KMS-11 (cell line): ENCODE data around the gene LRRC14B.
A peak's percentile ranks its signal among the peaks of the same experiment; 100 is the strongest.

ENCODE experiments used
- H2AFZ ChIP-seq: fragments of 200-600 bp; sonication (generic); 2 replicates; pipeline ENCODE4 v1.6.1; 2016; ENCODE audit warnings: antibody characterized with exemption, mixed run types, low read depth
- H3K27ac ChIP-seq: fragments of 200-600 bp; sonication (generic); 2 replicates; pipeline ENCODE4 v1.6.1; 2016; ENCODE audit warnings: mild to moderate bottlenecking, mixed run types
- H3K27me3 ChIP-seq: fragments of 200-600 bp; sonication (generic); 2 replicates; pipeline ENCODE4 v1.6.1; 2017; ENCODE audit warnings: mild to moderate bottlenecking, low read depth, mixed run types, moderate library complexity; ENCODE audit not compliant: insufficient read depth
- H3K36me3 ChIP-seq: fragments of 200-600 bp; sonication (generic); 2 replicates; pipeline ENCODE4 v1.6.1; 2017; ENCODE audit warnings: mild to moderate bottlenecking, mixed run types; ENCODE audit not compliant: insufficient read depth
- H3K4me1 ChIP-seq: fragments of 200-600 bp; sonication (generic); 2 replicates; pipeline ENCODE4 v1.6.1; 2016; ENCODE audit warnings: mild to moderate bottlenecking, low read depth, mixed run types; ENCODE audit not compliant: poor library complexity, severe bottlenecking
- H3K4me2 ChIP-seq: fragments of 200-600 bp; sonication (generic); 2 replicates; pipeline ENCODE4 v1.7.0; 2016; ENCODE audit warnings: mild to moderate bottlenecking, mixed run types
- H3K4me3 ChIP-seq: fragments of 200-600 bp; sonication (generic); IDR thresholded peaks from 2 replicates; pipeline ENCODE4 v1.6.1; 2017; ENCODE audit warnings: low read depth, low read length, mixed read lengths; ENCODE audit not compliant: insufficient read depth
- H3K79me2 ChIP-seq: fragments of 200-600 bp; sonication (generic); 2 replicates; pipeline ENCODE4 v1.6.1; 2016; ENCODE audit warnings: low read depth, mixed run types; ENCODE audit not compliant: insufficient read depth
- H3K9ac ChIP-seq: fragments of 200-600 bp; sonication (generic); 2 replicates; pipeline ENCODE4 v1.6.1; 2016; ENCODE audit warnings: mild to moderate bottlenecking, mixed run types
- H4K20me1 ChIP-seq: fragments of 200-600 bp; sonication (generic); 2 replicates; pipeline ENCODE4 v1.6.1; 2016; ENCODE audit warnings: mild to moderate bottlenecking, mixed run types; ENCODE audit not compliant: insufficient read depth
- CTCF ChIP-seq: fragments of 200-600 bp; sonication (generic); conservative IDR thresholded peaks from 2 replicates; pipeline ENCODE4 v1.6.1; 2017; ENCODE audit warnings: low read depth, mild to moderate bottlenecking, antibody characterized with exemption, low read length, moderate library complexity, mixed read lengths

The LRRC14B gene

DNA sequence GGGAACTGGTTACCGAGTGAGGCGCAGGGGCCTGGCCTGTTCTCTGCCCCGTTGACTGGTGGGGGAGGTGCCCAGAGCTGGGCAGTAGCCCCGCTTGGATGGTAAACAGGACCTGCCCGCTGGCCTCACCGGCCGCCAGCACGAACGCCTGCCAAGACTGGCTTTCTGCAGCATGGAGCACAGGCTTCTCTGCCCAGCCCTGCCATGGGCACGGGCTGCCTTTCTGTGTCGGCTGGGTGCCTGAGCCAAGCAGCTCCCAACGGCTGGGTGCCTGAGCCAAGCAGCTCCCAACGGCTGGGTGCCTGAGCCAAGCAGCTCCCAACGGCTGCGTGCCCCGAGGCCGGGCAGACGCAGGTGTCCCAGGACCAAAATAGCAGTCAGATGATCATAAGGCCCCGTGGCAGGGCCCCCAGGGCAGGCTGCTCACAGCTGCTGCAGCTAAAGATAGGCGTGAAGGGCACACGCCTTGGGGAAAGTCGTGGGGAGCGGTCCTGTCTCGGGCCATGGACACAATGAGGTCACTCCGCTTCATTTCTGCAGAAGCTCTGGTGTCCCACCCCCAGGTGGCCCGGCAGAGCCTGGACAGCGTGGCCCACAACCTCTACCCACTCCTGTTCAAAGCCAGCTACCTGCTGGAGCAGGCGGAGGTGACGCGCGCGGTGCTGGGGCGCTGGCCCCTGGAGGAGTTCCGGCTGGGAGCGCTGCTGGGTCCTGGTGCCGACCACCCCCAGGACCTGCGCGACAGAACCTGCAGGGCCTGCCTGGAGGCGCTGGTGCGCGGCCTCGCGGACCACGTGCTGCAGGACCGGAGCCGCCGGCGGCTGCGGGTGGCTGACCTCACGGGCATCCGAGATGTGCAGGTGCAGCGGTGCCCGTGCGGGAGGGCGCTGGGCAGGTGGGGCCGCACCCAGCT, at the start of gene LRRC14B:
TSS of gene LRRC14B (plus strand) at position 460 of the 913 bp plus-strand sequence. CDS start at position 504, 44 bp downstream.
- H3K4me2 ChIP-seq: peak within 1 kb of the TSS; percentile 99
- H4K20me1 ChIP-seq: no peaks in the 10 kb centered on the region
- H3K27me3 ChIP-seq: no peaks in the 10 kb centered on the region
- no peak for TF ChIP-seq CTCF
- peaks cover 47% of the 10 kb centered on the region for H3K79me2 ChIP-seq
- H3K4me1 ChIP-seq: peaks cover 54% of the 10 kb centered on the region
- peak within 1 kb of the TSS; percentile 73 for H3K9ac ChIP-seq
- peak within 1 kb of the TSS; percentile 63 for H2AFZ ChIP-seq
- H3K27ac ChIP-seq: peak within 1 kb of the TSS; percentile 86
- no peak within 1 kb of the TSS for H3K4me3 ChIP-seq
- peaks cover 5% of the 10 kb centered on the region; the same call in 1 of the 2 replicates for H3K36me3 ChIP-seq

GRCh38 chr5:141761-142160, 49.5 kb upstream of the LRRC14B start:
- no peak for TF ChIP-seq CTCF
- H3K9ac ChIP-seq: no peak overlapping the region
- H4K20me1 ChIP-seq: no peaks in the 10 kb centered on the region
- no peak overlapping the region for H2AFZ ChIP-seq
- no peak overlapping the region for H3K4me3 ChIP-seq
- H3K79me2 ChIP-seq: peaks cover 8% of the 10 kb centered on the region
- no peaks in the 10 kb centered on the region for H3K36me3 ChIP-seq
- H3K27me3 ChIP-seq: no peaks in the 10 kb centered on the region
- no peak overlapping the region for H3K4me2 ChIP-seq
- H3K4me1 ChIP-seq: no peaks in the 10 kb centered on the region
- H3K27ac ChIP-seq: no peak overlapping the region

DNA sequence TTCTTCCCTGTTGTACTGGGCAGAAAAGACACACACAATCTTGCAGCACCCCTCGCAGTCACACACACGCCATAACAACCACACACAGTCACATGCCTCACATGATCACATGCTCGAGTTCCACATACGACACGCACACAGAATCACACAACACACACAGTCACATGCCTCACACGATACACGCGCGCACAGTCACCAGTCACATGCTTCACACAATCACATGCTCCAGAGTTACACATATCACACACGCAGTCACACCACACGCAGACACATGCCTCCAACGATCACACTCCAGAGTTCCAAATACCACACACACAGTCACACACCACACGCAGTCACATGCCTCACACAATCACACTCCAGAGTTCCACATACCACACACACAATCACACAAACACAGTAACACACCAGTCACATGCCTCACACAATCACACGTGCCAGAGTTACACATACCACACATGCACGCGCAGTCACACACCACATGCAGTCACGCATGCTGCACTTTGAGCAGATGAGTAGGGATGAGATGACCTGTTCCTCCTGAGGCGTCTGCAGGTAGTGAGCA, 49.0 kb upstream of the LRRC14B start:
- no peak for TF ChIP-seq CTCF
- H3K4me1 ChIP-seq: no peaks in the 10 kb centered on the region
- H3K27ac ChIP-seq: no peak overlapping the region
- H3K4me2 ChIP-seq: no peak overlapping the region
- no peaks in the 10 kb centered on the region for H3K36me3 ChIP-seq
- no peak overlapping the region for H2AFZ ChIP-seq
- H3K27me3 ChIP-seq: no peaks in the 10 kb centered on the region
- no peak overlapping the region for H3K9ac ChIP-seq
- H3K4me3 ChIP-seq: no peak overlapping the region
- peaks cover 8% of the 10 kb centered on the region for H3K79me2 ChIP-seq
- H4K20me1 ChIP-seq: no peaks in the 10 kb centered on the region

GRCh38 chr5:143041-143440, 48.3 kb upstream of the LRRC14B start:
- no peaks in the 10 kb centered on the region for H3K36me3 ChIP-seq
- TF ChIP-seq CTCF: no peak
- no peak overlapping the region for H3K9ac ChIP-seq
- H2AFZ ChIP-seq: no peak overlapping the region
- H3K4me3 ChIP-seq: no peak overlapping the region
- no peak overlapping the region for H3K27ac ChIP-seq
- H3K79me2 ChIP-seq: peaks cover 3% of the 10 kb centered on the region
- H3K27me3 ChIP-seq: no peaks in the 10 kb centered on the region
- no peak overlapping the region for H3K4me2 ChIP-seq
- no peaks in the 10 kb centered on the region for H3K4me1 ChIP-seq
- H4K20me1 ChIP-seq: no peaks in the 10 kb centered on the region
